Fibroblast of mammary gland (primary cell): ENCODE data around the gene CSAD.

Experiments used
- DNase-seq: peaks from one replicate; pipeline ENCODE4 v3.0.0-alpha.2; 2010; ENCODE audit warnings: low read depth
- H3K4me3 ChIP-seq: 2 replicates; pipeline ENCODE4 v1.5.1; 2011; ENCODE audit warnings: low read depth, mild to moderate bottlenecking, low read length, moderate library complexity; ENCODE audit not compliant: control insufficient read depth
- CTCF ChIP-seq: conservative IDR thresholded peaks from 2 replicates; pipeline ENCODE4 v1.5.1; 2011; ENCODE audit warnings: low read depth, low read length, inconsistent platforms; ENCODE audit not compliant: control insufficient read depth, insufficient read depth

CSAD gene

GRCh38 chr12:53147653-53148052 is 33.1 kb downstream of the CSAD start:
- no peak for TF ChIP-seq CTCF
- DNase-seq = no peak
- no peak overlapping the region for H3K4me3 ChIP-seq

- no peak for DNase-seq
- H3K4me3 ChIP-seq = no peak overlapping the region
- no peak for TF ChIP-seq CTCF
These were observed 33.5 kb downstream of the CSAD start for GRCh38 chr12:53147181-53147580.

- peak; percentile 94 for DNase-seq
- no peak overlapping the region for H3K4me3 ChIP-seq
- TF ChIP-seq CTCF = no peak
These were observed 35.1 kb downstream of the CSAD start for GRCh38 chr12:53145383-53146260.

- no peak overlapping the region for H3K4me3 ChIP-seq
- DNase-seq = no peak
- TF ChIP-seq CTCF = no peak
These were observed 37.4 kb downstream of the CSAD start for GRCh38 chr12:53143355-53143754.

- TF ChIP-seq CTCF = no peak
- DNase-seq = no peak
- H3K4me3 ChIP-seq = no peak overlapping the region
These were observed 47.0 kb downstream of the CSAD start for GRCh38 chr12:53133722-53134121.

- H3K4me3 ChIP-seq = no peak overlapping the region
- DNase-seq = no peak
- no peak for TF ChIP-seq CTCF
These were observed 48.9 kb downstream of the CSAD start for GRCh38 chr12:53131844-53132243.
